Duodenal mucosa (tissue), 2 donors: ENCODE measurements around the gene NSUN7.
"Not testable (repeated sequence)": the region's sequence is repeated elsewhere in the genome, so short reads cannot be mapped to it uniquely, and the experiment has no call there.

Experiments used
- H3K27ac ChIP-seq: one replicate; pipeline ENCODE4 v1.7.0; 2013; ENCODE audit warnings: low read depth, low read length
- H3K27me3 ChIP-seq, 2 donors: one replicate each; pipeline ENCODE4 v1.7.0; 2013; ENCODE audit warnings: low read length in 2 of 2, control low read depth in 1 of 2; ENCODE audit not compliant: insufficient read depth in 2 of 2, control insufficient read depth in 1 of 2
- H3K36me3 ChIP-seq, 2 donors: one replicate each; pipeline ENCODE4 v1.7.0; 2013; ENCODE audit warnings: low read length in 2 of 2, control low read depth in 1 of 2; ENCODE audit not compliant: insufficient read depth in 2 of 2, control insufficient read depth in 1 of 2
- H3K4me1 ChIP-seq, 2 donors: one replicate each; pipeline ENCODE4 v1.7.0; 2013; ENCODE audit warnings: low read length in 2 of 2, control low read depth in 1 of 2; ENCODE audit not compliant: insufficient read depth in 2 of 2, control insufficient read depth in 1 of 2
- H3K4me3 ChIP-seq, 2 donors: one replicate each; pipeline ENCODE4 v1.7.0; 2013; ENCODE audit warnings: low read length in 2 of 2, low read depth in 1 of 2
- H3K9ac ChIP-seq, 2 donors: one replicate each; pipeline ENCODE4 v1.7.0; 2013; ENCODE audit warnings: low read length in 2 of 2, low read depth in 1 of 2
- H3K9me3 ChIP-seq, 2 donors: one replicate each; pipeline ENCODE4 v1.7.0; 2013; ENCODE audit warnings: low read length in 2 of 2, control low read depth in 1 of 2; ENCODE audit not compliant: control insufficient read depth in 1 of 2

NSUN7 gene

GRCh38 chr4:40811956-40812355 is 62.2 kb downstream of the NSUN7 start:
- no peak overlapping the region for H3K9ac ChIP-seq
- H3K36me3 ChIP-seq: peaks cover 4 to 17% of the 10 kb centered on the region in 2 donors
- no peaks in the 10 kb centered on the region for H3K4me1 ChIP-seq
- no peaks in the 10 kb centered on the region for H3K27me3 ChIP-seq
- H3K4me3 ChIP-seq: no peak overlapping the region
- H3K9me3 ChIP-seq: no peaks in the 10 kb centered on the region
- no peak overlapping the region for H3K27ac ChIP-seq

GRCh38 chr4:40812386-40812785 is 62.6 kb downstream of the NSUN7 start:
- Histone ChIP-seq H3K4me1 (no peaks in the 10 kb centered on the region), H3K36me3 (peaks cover 4 to 17% of the 10 kb centered on the region in 2 donors), H3K9ac (no peak overlapping the region), H3K27me3 (no peaks in the 10 kb centered on the region), H3K27ac (no peak overlapping the region), H3K9me3 (no peaks in the 10 kb centered on the region), H3K4me3 (no peak overlapping the region)

- Histone ChIP-seq H3K9ac (no peak overlapping the region), H3K27me3 (no peaks in the 10 kb centered on the region), H3K36me3 (peaks cover 4 to 17% of the 10 kb centered on the region in 2 donors), H3K9me3 (no peaks in the 10 kb centered on the region), H3K4me3 (no peak overlapping the region), H3K4me1 (no peaks in the 10 kb centered on the region), H3K27ac (no peak overlapping the region)
These were observed 63.1 kb downstream of the NSUN7 start for GRCh38 chr4:40812856-40813255.

DNA sequence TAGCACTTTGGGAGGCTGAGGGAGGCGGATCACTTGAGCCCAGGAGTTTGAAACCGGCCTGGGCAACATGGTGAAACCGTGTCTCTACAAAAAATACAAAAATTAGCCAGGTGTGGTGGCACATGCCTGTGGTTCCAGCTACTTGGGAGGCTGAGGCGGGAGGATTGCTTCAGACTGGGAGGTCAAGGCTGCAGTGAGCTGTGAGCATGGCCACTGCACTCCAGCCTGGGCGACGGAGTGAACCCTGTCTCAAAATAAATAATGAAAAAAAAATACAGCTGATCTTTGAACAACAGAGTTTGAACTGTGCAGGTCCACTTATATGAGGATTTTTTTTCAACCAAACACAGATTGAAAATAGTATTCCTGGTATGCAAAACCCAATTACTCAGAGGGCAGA is 67.4 kb downstream of the NSUN7 start:
- H3K36me3 ChIP-seq: peaks cover 4 to 25% of the 10 kb centered on the region in 2 donors
- H3K4me1 ChIP-seq, H3K27me3 ChIP-seq, H3K9me3 ChIP-seq, H3K27ac ChIP-seq, H3K9ac ChIP-seq, H3K4me3 ChIP-seq: not testable (repeated sequence)

DNA sequence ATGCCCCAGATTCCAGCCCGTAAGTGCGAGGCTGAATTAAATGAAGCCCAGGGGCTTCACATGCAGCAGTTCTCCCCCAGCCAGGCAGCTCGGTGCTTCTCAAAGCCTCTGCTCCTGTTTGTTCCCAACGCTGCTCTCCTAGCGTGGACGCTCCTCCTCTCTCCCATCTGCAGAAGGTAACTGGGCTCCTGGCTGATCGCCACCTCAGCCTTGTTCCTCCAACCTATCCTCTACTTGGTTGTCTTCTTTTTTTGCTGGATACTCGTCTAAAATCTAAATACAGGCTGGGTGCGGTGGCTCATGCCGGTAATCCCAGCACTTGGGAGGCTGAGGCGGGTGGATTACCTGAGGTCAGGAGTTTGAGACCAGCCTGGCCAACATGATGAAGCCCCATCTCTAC is 70.3 kb downstream of the NSUN7 start:
- Histone ChIP-seq H3K9me3 (no peaks in the 10 kb centered on the region), H3K9ac (no peak overlapping the region), H3K4me3 (no peak overlapping the region), H3K27ac (no peak overlapping the region), H3K36me3 (peaks cover 0 to 28% of the 10 kb centered on the region in 2 donors), H3K4me1 (no peaks in the 10 kb centered on the region), H3K27me3 (no peaks in the 10 kb centered on the region)

GRCh38 chr4:40822420-40823166 is 72.8 kb downstream of the NSUN7 start:
- no peak overlapping the region for H3K4me3 ChIP-seq
- no peaks in the 10 kb centered on the region for H3K4me1 ChIP-seq
- no peak overlapping the region for H3K27ac ChIP-seq
- peaks cover 1 to 29% of the 10 kb centered on the region in 2 donors for H3K36me3 ChIP-seq
- no peaks in the 10 kb centered on the region for H3K9me3 ChIP-seq
- no peak overlapping the region for H3K9ac ChIP-seq
- no peaks in the 10 kb centered on the region for H3K27me3 ChIP-seq

- Histone ChIP-seq H3K4me3 (no peak overlapping the region), H3K4me1 (no peaks in the 10 kb centered on the region), H3K9ac (no peak overlapping the region), H3K27me3 (no peaks in the 10 kb centered on the region), H3K27ac (no peak overlapping the region), H3K36me3 (peaks cover 8 to 35% of the 10 kb centered on the region in 2 donors), H3K9me3 (no peaks in the 10 kb centered on the region)
These were observed 75.5 kb downstream of the NSUN7 start for GRCh38 chr4:40825014-40825838.

- H3K9me3 ChIP-seq: no peaks in the 10 kb centered on the region
- H3K4me3 ChIP-seq: no peak overlapping the region
- no peak overlapping the region for H3K9ac ChIP-seq
- peaks cover 8 to 33% of the 10 kb centered on the region in 2 donors for H3K36me3 ChIP-seq
- no peak overlapping the region for H3K27ac ChIP-seq
- no peaks in the 10 kb centered on the region for H3K4me1 ChIP-seq
- H3K27me3 ChIP-seq: no peaks in the 10 kb centered on the region
These were observed 77.1 kb downstream of the NSUN7 start for GRCh38 chr4:40826821-40827220.

GRCh38 chr4:40827758-40828157 is 78.0 kb downstream of the NSUN7 start:
- H3K36me3 ChIP-seq: peaks cover 8 to 30% of the 10 kb centered on the region in 2 donors
- H3K9ac ChIP-seq: no peak overlapping the region
- H3K27me3 ChIP-seq: no peaks in the 10 kb centered on the region
- H3K27ac ChIP-seq: no peak overlapping the region
- no peaks in the 10 kb centered on the region for H3K4me1 ChIP-seq
- no peaks in the 10 kb centered on the region for H3K9me3 ChIP-seq
- H3K4me3 ChIP-seq: no peak overlapping the region

DNA sequence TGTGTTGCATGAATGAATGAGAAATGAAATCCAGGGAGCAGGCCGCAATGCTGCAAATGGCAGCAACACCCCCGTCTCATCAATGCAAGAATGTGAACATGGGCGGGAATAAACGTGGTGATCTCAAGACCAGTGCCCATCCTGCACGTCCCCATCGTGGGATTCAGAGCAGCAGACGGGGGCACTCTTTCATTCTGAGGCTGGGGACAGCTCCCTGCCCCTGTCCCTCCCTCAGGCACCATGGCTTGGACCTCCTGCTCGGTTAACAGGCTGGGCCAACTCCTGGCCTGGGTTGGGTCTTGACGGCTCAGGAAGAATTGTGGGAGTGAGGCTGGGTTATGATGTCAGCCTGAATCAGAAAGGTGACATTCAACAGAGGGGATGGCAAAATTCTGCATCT is 78.9 kb downstream of the NSUN7 start:
- Histone ChIP-seq H3K4me1 (no peaks in the 10 kb centered on the region), H3K36me3 (peaks cover 8 to 28% of the 10 kb centered on the region in 2 donors), H3K27me3 (no peaks in the 10 kb centered on the region), H3K27ac (no peak overlapping the region), H3K9ac (no peak overlapping the region), H3K4me3 (no peak overlapping the region), H3K9me3 (no peaks in the 10 kb centered on the region)
